ENCODE data around the gene TRAF3. TPM values are rescaled to one million over a fixed set of nuclear protein-coding genes. Genes with fewer than 3 reads are reported as not detected.
"Not testable (repeated sequence)": the region's sequence is repeated elsewhere in the genome, so short reads cannot be mapped to it uniquely, and the experiment has no call there.

The TRAF3 gene
- total RNA-seq, 1 donor from 2014 or later, result 35.3 TPM

DNA sequence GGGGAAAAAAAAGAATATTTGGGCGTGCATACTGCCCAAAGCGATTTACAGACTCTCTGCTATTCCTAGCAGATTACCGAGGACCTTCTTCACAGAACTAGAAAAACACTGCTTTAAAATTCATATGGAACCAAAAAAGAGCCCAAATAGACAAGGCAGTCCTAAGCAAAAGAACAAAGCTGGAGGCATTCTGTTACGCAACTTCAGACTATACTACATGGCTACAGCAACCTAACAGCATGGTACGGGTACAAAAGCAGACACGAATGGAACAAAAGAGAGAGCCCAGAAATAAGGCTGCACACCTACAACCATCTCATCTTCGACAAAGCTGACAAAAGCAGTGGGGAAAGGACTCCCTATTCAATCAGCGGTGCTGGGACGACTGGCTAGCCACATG, 56.7 kb downstream of the TRAF3 start:
- H3K36me3 ChIP-seq (ENCODE audit: control insufficient read depth, insufficient read depth, low read length), result peaks cover 4% of the 10 kb centered on the region
- H3K4me3 ChIP-seq (ENCODE audit: low read depth, low read length), result no peak overlapping the region
- TF ChIP-seq, protein P1, sequence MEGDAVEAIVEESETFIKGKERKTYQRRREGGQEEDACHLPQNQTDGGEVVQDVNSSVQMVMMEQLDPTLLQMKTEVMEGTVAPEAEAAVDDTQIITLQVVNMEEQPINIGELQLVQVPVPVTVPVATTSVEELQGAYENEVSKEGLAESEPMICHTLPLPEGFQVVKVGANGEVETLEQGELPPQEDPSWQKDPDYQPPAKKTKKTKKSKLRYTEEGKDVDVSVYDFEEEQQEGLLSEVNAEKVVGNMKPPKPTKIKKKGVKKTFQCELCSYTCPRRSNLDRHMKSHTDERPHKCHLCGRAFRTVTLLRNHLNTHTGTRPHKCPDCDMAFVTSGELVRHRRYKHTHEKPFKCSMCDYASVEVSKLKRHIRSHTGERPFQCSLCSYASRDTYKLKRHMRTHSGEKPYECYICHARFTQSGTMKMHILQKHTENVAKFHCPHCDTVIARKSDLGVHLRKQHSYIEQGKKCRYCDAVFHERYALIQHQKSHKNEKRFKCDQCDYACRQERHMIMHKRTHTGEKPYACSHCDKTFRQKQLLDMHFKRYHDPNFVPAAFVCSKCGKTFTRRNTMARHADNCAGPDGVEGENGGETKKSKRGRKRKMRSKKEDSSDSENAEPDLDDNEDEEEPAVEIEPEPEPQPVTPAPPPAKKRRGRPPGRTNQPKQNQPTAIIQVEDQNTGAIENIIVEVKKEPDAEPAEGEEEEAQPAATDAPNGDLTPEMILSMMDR (IDR thresholded peaks at IDR 0.05; ENCODE audit: insufficient read depth, low read length, severe bottlenecking), result no peak
- FAIRE-seq (no peak), DNase-seq (ENCODE audit: low read depth) (no peak)
- H3K27me3 ChIP-seq (ENCODE audit: control insufficient read depth, insufficient read depth, low read length), result no peaks in the 10 kb centered on the region

DNA sequence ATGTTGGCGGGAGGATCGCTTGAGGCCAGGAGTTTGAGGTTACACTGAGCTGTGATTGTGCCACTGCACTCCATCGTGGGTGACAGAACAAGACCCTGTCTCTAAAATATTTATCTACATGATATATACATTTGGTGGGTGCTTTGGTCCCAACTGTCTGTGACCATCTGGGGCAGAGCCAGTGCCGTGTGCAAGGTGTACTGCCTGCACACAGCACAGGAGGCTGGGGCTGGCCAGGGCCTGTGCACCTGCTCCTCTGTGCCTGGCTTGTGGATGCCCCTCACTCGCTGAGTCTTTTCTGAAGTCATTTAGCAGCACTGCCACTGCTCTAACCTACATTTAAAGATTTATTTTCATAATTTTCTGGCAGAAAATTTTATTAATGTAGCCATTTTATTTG, 58.7 kb downstream of the TRAF3 start:
- TF ChIP-seq, protein P1 (IDR thresholded peaks at IDR 0.05; ENCODE audit: insufficient read depth, low read length, severe bottlenecking), result no peak
- H3K27me3 ChIP-seq (ENCODE audit: control insufficient read depth, insufficient read depth, low read length), result no peaks in the 10 kb centered on the region
- DNase-seq (ENCODE audit: low read depth), result no peak
- H3K4me3 ChIP-seq (ENCODE audit: low read depth, low read length), result no peak overlapping the region
- H3K36me3 ChIP-seq (ENCODE audit: control insufficient read depth, insufficient read depth, low read length), result peaks cover 3% of the 10 kb centered on the region
- no peak for FAIRE-seq

DNA sequence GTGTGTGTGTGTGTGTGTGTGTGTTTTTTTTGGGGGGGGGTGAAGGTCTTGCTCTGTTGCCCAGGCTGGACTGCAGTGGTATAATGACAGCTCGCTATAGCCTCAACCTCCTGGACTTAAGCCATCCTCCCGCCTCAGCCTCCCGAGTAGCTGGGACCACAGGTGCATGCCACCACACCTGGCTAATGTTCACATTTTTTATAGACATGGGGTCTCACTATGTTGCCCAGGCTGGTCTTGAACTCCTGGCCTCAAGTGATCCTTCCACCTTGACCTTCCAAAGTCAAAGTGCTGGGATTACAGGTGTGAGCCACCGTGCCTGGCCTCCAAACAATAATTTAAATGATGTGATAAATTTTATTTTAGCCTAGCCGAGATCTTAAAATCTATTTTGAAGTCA, 59.9 kb downstream of the TRAF3 start:
- DNase-seq (ENCODE audit: low read depth); H3K27me3 ChIP-seq (ENCODE audit: control insufficient read depth, insufficient read depth, low read length); H3K36me3 ChIP-seq (ENCODE audit: control insufficient read depth, insufficient read depth, low read length); FAIRE-seq; H3K4me3 ChIP-seq (ENCODE audit: low read depth, low read length): not testable (repeated sequence)

DNA sequence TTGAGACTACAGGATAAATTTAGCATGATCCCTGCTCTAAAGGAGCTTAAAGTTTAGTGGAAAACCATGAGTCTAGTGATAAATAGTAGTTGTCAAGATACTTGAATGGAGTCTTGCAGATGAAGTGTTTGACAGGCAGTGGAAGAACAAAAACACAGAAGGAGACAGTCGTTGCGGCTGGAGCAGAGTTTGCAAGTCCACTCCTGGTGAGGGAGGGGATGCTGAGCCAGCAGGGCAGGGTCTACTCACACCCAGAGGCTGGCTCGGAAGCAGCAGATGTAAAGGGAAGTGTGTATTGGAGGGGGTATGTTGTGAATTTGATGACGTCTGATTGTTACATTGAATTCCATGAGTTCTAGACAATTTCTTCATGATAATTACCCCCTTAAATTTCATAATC, 61.3 kb downstream of the TRAF3 start:
- DNase-seq (ENCODE audit: low read depth), result no peak
- no peak overlapping the region for H3K4me3 ChIP-seq (ENCODE audit: low read depth, low read length)
- peaks cover 1% of the 10 kb centered on the region for H3K36me3 ChIP-seq (ENCODE audit: control insufficient read depth, insufficient read depth, low read length)
- H3K27me3 ChIP-seq (ENCODE audit: control insufficient read depth, insufficient read depth, low read length), result no peaks in the 10 kb centered on the region
- TF ChIP-seq, protein P1 (IDR thresholded peaks at IDR 0.05; ENCODE audit: insufficient read depth, low read length, severe bottlenecking), result no peak
- no peak for FAIRE-seq

DNA sequence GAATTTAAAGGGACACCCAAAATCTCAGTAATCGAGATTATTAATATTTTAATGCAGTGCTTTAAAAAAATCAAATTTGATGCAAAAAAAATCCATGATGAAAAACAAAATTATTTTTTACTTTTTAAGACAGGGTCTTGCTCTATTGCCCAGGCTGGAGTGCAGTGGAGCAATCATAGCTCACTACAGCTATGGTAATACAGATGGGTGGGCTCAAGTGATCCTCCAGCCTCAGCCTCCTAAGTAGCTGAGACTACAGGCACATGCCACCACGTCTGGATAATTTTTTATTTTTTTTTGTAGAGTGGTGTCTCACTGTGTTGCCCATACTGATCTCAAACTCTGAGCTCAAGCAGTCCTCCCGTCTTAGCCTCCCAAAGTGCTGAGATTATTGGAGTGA, 62.9 kb downstream of the TRAF3 start:
- H3K27me3 ChIP-seq (ENCODE audit: control insufficient read depth, insufficient read depth, low read length), result no peaks in the 10 kb centered on the region
- no peak for FAIRE-seq
- H3K36me3 ChIP-seq (ENCODE audit: control insufficient read depth, insufficient read depth, low read length), result no peaks in the 10 kb centered on the region
- DNase-seq (ENCODE audit: low read depth), result no peak
- TF ChIP-seq, protein P1 (IDR thresholded peaks at IDR 0.05; ENCODE audit: insufficient read depth, low read length, severe bottlenecking), result no peak
- no peak overlapping the region for H3K4me3 ChIP-seq (ENCODE audit: low read depth, low read length)

DNA sequence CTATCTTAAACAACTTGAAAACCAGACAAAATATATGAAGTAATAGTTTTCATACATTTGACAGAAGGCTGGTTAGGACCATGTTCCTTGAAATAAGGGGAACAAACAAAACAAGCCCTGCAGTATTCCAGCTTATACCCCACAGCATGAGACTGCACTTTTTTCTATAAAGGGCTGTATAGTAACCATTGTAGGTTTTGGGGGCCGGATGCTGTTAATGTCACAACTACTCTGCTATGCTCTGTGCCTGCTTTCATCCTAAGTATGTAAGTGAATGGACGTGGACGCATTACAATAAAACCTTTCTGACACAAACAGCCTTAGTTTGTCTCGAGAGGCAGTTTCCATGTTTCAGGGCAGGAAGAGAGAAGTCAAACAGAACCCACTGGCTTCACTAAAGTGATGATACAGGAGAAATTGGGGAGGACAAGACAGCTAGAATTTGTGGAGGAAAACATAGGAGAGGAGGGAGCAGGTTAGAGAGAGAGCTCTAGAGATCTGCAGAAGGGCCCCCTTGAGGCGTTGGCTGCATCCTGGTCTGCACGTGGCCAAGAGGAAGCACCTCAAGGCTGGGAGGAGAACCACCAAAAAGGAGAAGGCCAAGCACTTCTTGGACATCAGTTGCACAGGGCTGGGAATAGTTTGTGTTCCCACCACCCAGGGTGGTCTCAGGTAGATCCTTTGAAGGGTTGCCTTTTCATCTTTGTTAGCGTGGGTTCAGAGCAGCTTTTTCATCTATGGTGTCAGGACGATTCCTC, 63.7 kb downstream of the TRAF3 start:
- Histone ChIP-seq H3K4me3 (ENCODE audit: low read depth, low read length) (no peak overlapping the region), H3K27me3 (ENCODE audit: control insufficient read depth, insufficient read depth, low read length) (no peaks in the 10 kb centered on the region), H3K36me3 (ENCODE audit: control insufficient read depth, insufficient read depth, low read length) (no peaks in the 10 kb centered on the region)
- TF ChIP-seq, protein P1 (IDR thresholded peaks at IDR 0.05; ENCODE audit: insufficient read depth, low read length, severe bottlenecking), result no peak
- no peak for DNase-seq (ENCODE audit: low read depth)
- no peak for FAIRE-seq
